Measurements from ENCODE around the gene FCN1. TPM values are rescaled to one million over a fixed set of nuclear protein-coding genes. Genes with fewer than 3 reads are reported as not detected.

Gene FCN1
- total RNA-seq, 1 donor from 2014 or later = not detected

DNA sequence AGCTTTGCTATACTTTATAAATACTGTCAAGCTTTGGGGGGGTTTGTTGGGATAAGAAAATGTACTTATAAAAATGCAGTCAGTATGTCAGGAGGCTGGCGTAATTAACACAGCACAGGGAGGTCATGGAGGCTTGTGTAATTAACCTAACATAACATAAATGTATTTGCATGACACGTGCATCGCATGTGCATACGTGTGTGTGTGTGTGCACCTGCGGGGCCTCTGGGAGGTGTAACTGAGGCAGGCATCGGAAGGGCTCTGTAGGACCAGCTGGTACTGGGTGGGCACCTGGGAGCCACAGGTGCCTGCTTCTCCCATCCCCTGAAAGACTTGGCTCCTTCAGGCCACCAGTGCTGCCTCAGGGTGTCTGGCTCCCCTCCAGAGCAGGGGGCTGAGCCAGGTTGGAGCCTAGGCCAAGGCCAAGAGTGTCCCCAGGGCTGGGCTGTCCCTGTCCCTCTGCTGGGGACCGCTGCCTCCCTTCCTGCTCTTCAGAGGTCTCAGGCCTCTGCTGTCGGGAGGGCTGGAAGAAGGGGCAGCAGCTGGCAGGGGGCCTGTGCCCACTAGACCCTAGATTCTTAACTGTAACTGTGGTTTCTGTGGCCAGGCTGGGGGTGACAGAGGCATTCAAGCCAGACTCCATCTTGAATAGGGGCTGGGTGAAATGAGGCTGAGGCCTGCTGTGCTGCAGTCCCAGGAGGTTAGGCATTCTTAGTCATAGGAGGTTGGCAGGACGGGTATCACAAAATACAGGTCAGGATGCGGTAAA lies 28.1 kb downstream of the FCN1 start:
- Mint-ChIP-seq H3K9me3 (ENCODE audit: unreplicated experiment) (peaks cover 5% of the 10 kb centered on the region), H3K36me3 (ENCODE audit: unreplicated experiment) (no peaks in the 10 kb centered on the region), H3K4me3 (ENCODE audit: unreplicated experiment) (no peak overlapping the region), H3K27ac (ENCODE audit: unreplicated experiment) (no peak overlapping the region), H3K27me3 (ENCODE audit: unreplicated experiment) (peaks cover 2% of the 10 kb centered on the region), H3K4me1 (ENCODE audit: low read depth, unreplicated experiment) (peaks cover 4% of the 10 kb centered on the region)
- DNase-seq = no peak
- TF ChIP-seq, protein P1, sequence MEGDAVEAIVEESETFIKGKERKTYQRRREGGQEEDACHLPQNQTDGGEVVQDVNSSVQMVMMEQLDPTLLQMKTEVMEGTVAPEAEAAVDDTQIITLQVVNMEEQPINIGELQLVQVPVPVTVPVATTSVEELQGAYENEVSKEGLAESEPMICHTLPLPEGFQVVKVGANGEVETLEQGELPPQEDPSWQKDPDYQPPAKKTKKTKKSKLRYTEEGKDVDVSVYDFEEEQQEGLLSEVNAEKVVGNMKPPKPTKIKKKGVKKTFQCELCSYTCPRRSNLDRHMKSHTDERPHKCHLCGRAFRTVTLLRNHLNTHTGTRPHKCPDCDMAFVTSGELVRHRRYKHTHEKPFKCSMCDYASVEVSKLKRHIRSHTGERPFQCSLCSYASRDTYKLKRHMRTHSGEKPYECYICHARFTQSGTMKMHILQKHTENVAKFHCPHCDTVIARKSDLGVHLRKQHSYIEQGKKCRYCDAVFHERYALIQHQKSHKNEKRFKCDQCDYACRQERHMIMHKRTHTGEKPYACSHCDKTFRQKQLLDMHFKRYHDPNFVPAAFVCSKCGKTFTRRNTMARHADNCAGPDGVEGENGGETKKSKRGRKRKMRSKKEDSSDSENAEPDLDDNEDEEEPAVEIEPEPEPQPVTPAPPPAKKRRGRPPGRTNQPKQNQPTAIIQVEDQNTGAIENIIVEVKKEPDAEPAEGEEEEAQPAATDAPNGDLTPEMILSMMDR (IDR thresholded peaks at IDR 0.05; ENCODE audit: partially characterized antibody, unreplicated experiment) = no peak

DNA sequence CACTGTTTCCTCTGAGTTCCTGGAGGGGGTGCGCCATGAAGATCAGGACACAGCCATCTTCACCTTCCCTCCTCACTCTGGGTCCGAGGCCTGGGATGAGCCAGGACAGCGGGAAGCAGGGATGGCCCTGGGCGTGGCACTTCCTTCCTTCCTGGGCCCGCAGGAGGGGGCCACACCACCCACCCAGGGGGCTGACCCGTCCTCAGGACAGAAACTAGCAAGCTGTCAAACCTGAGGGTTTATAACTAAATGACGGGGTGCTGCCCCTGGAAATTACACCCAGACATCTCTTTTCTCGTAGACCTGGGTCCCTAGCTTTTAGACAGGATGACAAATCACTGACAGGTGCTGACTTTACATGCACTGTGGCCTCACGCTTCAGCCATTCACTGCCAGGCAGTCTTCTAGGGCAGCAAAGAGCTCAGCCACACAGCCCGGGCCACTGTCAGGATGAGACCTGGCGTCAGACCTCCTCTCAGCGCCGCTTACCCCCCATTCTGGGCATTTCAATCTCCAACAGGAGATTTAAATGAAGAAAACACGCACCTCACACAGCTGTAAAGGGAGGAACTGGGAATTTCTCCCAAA lies 29.0 kb downstream of the FCN1 start:
- H3K4me3 Mint-ChIP-seq (ENCODE audit: unreplicated experiment) = no peak overlapping the region
- no peak overlapping the region for H3K27ac Mint-ChIP-seq (ENCODE audit: unreplicated experiment)
- peaks cover 5% of the 10 kb centered on the region for H3K27me3 Mint-ChIP-seq (ENCODE audit: unreplicated experiment)
- TF ChIP-seq, protein P1 (IDR thresholded peaks at IDR 0.05; ENCODE audit: partially characterized antibody, unreplicated experiment) = no peak
- H3K36me3 Mint-ChIP-seq (ENCODE audit: unreplicated experiment) = no peaks in the 10 kb centered on the region
- H3K4me1 Mint-ChIP-seq (ENCODE audit: low read depth, unreplicated experiment) = peaks cover 4% of the 10 kb centered on the region
- peaks cover 5% of the 10 kb centered on the region for H3K9me3 Mint-ChIP-seq (ENCODE audit: unreplicated experiment)
- no peak for DNase-seq

DNA sequence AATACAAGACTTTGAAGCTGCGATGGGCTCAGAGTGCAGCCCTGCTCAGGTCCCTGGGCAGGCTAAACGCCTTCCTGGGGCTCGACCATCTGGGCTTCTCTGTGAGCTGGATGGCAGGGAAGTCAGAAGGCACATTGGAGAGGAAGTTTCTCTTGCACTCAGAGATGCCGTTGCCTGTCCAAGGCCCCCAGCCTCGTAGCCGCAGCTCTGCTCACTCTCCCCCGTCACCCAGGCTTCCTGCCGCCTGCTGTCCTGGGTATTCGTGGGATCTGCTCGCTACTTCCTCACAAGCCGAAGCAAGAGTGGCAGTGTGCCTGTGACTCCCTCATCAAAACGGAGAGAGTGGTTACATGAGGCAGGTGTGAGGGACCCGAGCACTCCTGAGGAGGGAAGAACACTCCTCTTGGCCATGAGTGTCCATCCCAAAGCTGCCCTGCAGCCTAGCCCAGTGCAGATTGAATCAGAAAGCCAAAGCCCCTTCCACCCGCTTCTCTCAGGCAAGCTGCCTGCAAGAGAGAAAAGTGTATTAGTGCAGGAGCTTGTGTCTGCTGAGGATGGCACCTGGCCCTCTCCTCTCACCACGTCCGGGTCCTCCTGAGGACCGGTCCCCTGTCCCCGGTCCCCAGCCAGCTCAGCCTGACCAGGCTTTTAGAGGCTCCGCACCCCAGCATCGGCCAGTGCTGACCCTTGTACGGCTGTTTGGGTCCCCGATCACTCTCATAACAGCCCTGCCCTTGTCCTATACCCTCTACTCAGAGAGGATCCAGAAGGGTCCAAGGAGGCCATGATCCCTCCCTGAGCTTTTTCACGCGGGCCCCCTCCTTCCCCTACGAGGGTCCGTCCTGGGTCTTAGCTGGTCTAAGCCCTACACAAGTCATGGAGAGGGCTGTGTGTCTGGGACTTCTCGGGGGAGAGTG lies 29.8 kb downstream of the FCN1 start:
- Mint-ChIP-seq H3K36me3 (ENCODE audit: unreplicated experiment) (no peaks in the 10 kb centered on the region), H3K9me3 (ENCODE audit: unreplicated experiment) (peaks cover 4% of the 10 kb centered on the region), H3K27me3 (ENCODE audit: unreplicated experiment) (peaks cover 5% of the 10 kb centered on the region), H3K4me1 (ENCODE audit: low read depth, unreplicated experiment) (peaks cover 4% of the 10 kb centered on the region), H3K27ac (ENCODE audit: unreplicated experiment) (no peak overlapping the region), H3K4me3 (ENCODE audit: unreplicated experiment) (no peak overlapping the region)
- TF ChIP-seq, protein P1 (IDR thresholded peaks at IDR 0.05; ENCODE audit: partially characterized antibody, unreplicated experiment) = no peak
- no peak for DNase-seq

DNA sequence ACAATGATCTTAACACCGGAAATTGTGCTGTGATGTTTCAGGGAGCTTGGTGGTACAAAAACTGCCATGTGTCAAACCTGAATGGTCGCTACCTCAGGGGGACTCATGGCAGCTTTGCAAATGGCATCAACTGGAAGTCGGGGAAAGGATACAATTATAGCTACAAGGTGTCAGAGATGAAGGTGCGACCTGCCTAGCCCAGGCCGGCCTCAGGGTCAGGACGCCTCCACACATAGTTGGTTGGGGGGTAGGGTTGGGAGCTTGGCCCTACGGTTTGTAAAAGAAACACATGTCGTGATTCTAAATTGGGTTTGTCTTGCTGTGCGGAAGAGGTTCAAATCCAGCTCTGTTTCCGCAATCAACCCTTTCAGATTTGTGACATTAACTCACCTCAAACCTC lies 30.5 kb downstream of the FCN1 start:
- Mint-ChIP-seq H3K27ac (ENCODE audit: unreplicated experiment) (no peak overlapping the region), H3K9me3 (ENCODE audit: unreplicated experiment) (peaks cover 4% of the 10 kb centered on the region), H3K36me3 (ENCODE audit: unreplicated experiment) (no peaks in the 10 kb centered on the region), H3K27me3 (ENCODE audit: unreplicated experiment) (peaks cover 5% of the 10 kb centered on the region), H3K4me1 (ENCODE audit: low read depth, unreplicated experiment) (peaks cover 4% of the 10 kb centered on the region), H3K4me3 (ENCODE audit: unreplicated experiment) (no peak overlapping the region)
- no peak for DNase-seq
- TF ChIP-seq, protein P1 (IDR thresholded peaks at IDR 0.05; ENCODE audit: partially characterized antibody, unreplicated experiment) = no peak

Data from glutamatergic neuron (in vitro differentiated cells).